Central memory CD8-positive, alpha-beta T cell (primary cell): ENCODE results near the gene SCUBE1.
A peak's percentile ranks its signal among the peaks of the same experiment; 100 is the strongest.

ENCODE experiments used
- ATAC-seq: fragments of 150-1000 bp; cut with Tn5 transposase; replicated peaks from 2 replicates; pipeline ENCODE4 v1.10.0; 2022; ENCODE audit warnings: mild to moderate bottlenecking, moderate FRiP score, moderate number of reproducible peaks; ENCODE audit not compliant: poor library complexity, severe bottlenecking; ENCODE audit errors: extremely low read depth
- DNase-seq, 2 donors: peaks; one replicate each; pipeline ENCODE4 v3.0.0; 2021; ENCODE audit warnings: low spot score in 2 of 2
- H3K27ac Mint-ChIP-seq: one replicate; pipeline ENCODE4 v1.8.0; 2022; ENCODE audit warnings: low read depth, mild to moderate bottlenecking, moderate library complexity, mixed read lengths
- H3K27me3 Mint-ChIP-seq: one replicate; pipeline ENCODE4 v1.8.0; 2022; ENCODE audit warnings: mixed read lengths
- H3K36me3 Mint-ChIP-seq: one replicate; pipeline ENCODE4 v1.8.0; 2022; ENCODE audit warnings: mild to moderate bottlenecking, moderate library complexity, mixed read lengths; ENCODE audit not compliant: insufficient read depth
- H3K4me1 Mint-ChIP-seq: one replicate; pipeline ENCODE4 v1.8.0; 2022; ENCODE audit warnings: mixed read lengths
- H3K4me3 Mint-ChIP-seq: one replicate; pipeline ENCODE4 v1.8.0; 2022; ENCODE audit warnings: mild to moderate bottlenecking, moderate library complexity, mixed read lengths
- H3K9me3 Mint-ChIP-seq: one replicate; pipeline ENCODE4 v1.8.0; 2022; ENCODE audit warnings: mixed read lengths

Gene SCUBE1

DNA sequence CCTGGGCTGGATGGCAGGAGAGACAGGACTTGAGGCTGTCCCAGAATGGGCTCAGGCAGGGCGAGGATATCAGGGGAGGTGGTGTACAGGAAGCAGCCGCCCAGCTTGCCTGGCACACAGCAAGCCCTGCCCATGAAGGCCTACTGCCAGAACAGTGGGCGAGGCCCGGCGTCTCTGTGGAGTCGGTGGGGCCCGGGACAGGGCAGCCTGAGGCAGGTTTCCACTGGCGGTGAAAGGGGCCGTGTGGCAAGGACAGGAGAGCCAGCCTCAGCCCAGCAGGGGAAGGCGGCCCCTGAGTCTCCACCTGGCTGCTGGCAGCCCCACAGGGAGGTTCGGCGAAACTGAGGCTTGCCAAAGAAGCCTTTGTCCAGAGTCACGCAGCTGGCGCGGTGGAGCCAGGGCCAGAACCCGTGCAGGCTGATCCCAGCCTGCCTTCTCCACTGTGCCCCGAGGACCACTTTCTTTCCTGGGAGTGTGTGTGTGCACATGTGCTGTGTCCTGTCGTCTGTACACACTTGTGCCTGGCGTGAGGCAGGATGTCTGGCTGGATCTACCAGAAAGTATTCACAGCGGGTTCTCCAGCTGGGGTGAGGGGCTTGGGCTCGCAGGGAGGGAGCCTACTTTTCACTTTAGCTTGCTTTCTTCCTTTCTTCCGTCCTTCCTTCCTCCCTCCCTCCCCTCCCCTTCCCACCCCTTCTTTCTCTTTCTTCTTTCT, 190.7 kb downstream of the SCUBE1 start:
- ATAC-seq (peak; percentile 95), DNase-seq (peak in 1 of 2 donors; percentile 34)
- peaks cover 23% of the 10 kb centered on the region for H3K4me1 Mint-ChIP-seq
- no peaks in the 10 kb centered on the region for H3K27me3 Mint-ChIP-seq
- peak overlapping the region; percentile 87 for H3K27ac Mint-ChIP-seq
- H3K4me3 Mint-ChIP-seq = peak overlapping the region; percentile 84
- H3K36me3 Mint-ChIP-seq = peaks cover 5% of the 10 kb centered on the region
- no peaks in the 10 kb centered on the region for H3K9me3 Mint-ChIP-seq

DNA sequence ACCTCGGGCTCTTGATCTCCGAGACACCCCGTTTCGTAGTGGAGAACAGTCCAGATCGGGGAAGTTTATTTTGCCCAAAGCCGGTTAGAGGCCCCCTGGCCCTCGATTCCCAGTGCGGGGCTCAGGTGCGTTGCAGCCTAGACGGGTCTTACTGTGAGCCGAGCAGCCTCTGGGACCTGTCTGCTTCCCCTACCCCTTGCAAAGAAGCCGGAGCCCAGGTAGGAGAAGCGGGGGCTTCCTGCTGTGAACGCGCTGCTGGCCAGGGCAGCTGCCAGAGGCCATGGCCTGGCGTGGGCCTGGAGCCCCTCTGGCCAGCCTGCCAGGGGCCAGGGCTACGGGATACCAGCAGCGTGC, 191.2 kb downstream of the SCUBE1 start:
- Mint-ChIP-seq H3K36me3 (peaks cover 5% of the 10 kb centered on the region), H3K27ac (peak overlapping the region; percentile 87), H3K9me3 (no peaks in the 10 kb centered on the region), H3K27me3 (no peaks in the 10 kb centered on the region), H3K4me1 (peaks cover 27% of the 10 kb centered on the region), H3K4me3 (peak overlapping the region; percentile 84)
- no peak for DNase-seq
- peak; percentile 33 for ATAC-seq

DNA sequence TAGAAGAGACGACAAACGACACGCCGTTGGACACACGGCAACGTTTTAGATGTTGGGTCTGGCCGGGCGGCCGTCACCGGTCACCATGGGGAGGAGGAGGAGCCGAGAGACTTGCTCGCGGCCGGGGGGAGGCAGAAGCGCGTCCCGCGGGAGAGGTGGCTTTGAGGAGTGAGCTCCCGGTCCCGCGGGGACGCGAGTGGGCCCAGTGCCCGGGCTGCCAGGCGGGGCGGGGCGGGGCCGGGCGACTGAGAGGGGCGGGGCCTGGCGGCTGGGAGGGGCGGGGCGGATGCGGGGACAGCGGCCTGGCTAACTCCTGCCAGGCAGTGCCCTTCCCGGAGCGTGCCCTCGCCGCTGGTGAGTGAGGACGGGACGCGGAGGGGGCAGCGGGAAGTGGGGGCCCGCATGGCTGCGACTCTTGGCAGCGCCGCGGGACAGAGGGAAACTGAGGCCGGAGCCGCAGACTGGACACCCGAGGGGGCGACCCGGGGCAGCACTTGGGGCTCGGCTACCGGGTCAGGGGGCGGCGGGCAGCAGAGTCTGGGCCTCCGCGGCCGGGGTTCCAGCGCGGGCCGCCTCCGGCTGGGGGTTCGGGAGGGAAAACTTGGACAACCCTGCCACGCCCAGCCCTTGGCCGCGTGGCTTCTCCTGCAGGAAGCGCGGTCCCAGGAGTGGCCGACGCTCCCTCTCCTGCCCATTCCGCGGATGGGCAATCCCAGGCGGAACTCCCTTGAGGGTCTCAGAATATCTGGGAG, 191.7 kb downstream of the SCUBE1 start, which contains the start of gene TSPO:
TSPO (plus strand) TSS at position 309 of the 752 bp plus-strand sequence. CDS start 7,680 bp downstream, outside the sequence.
- peak within 1 kb of the TSS; percentile 87 for H3K27ac Mint-ChIP-seq
- no peaks in the 10 kb centered on the region for H3K27me3 Mint-ChIP-seq
- H3K4me3 Mint-ChIP-seq = peak within 1 kb of the TSS; percentile 84
- DNase-seq = peak in 1 of 2 donors; percentile 26
- peaks cover 29% of the 10 kb centered on the region for H3K4me1 Mint-ChIP-seq
- peaks cover 5% of the 10 kb centered on the region for H3K36me3 Mint-ChIP-seq
- no peak for ATAC-seq
- no peaks in the 10 kb centered on the region for H3K9me3 Mint-ChIP-seq

DNA sequence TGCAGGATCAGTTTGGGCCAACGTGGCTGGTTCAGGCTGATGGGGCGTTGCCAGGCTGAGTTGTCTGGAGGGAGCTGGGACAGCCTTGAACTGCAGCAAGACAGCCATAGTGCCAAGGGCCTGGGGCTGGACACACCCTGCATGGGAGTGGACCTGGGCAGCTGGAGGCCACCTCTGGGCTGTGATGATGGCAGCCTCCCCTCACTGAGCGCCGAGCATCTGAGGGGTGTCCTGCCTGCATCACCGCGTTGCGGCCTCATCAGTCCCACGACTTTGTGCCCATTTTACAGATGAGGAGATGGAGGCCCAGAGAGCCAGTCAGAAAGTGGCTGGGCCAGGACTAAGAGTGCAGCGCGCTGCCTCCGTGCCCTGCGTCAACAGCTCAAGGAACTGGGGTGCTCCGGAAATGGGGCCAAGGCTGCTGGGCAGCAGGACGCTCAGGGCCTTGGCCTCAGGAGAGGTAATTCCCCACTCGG, 192.4 kb downstream of the SCUBE1 start:
- Mint-ChIP-seq H3K9me3 (no peaks in the 10 kb centered on the region), H3K27ac (peak overlapping the region; percentile 80), H3K27me3 (no peaks in the 10 kb centered on the region), H3K4me1 (peaks cover 29% of the 10 kb centered on the region), H3K4me3 (peak overlapping the region; percentile 84), H3K36me3 (peaks cover 5% of the 10 kb centered on the region)
- ATAC-seq (no peak), DNase-seq (no peak)

DNA sequence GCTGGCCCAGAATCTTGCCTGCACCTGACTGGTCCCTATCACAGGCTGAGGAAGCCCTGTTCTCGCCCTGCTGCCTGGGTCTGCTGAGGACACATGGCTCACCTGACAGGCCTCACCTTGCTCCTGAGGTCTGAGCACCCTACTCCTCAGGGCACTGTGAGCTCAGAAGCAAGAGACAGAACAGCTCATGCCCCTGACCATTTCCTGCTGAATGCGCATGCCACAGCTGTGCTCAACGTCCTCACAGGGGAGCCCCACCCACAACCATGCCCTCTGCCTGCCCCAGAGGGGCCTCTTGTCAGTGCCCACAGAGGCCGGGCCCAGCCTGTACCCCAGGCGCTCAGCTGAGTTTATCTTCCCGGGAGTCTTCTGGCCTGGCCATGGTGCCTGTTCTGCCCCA, 194.6 kb downstream of the SCUBE1 start:
- H3K4me3 Mint-ChIP-seq = peak overlapping the region; percentile 18
- H3K36me3 Mint-ChIP-seq = peaks cover 5% of the 10 kb centered on the region
- no peak for DNase-seq
- ATAC-seq = no peak
- H3K4me1 Mint-ChIP-seq = peaks cover 29% of the 10 kb centered on the region
- H3K27me3 Mint-ChIP-seq = no peaks in the 10 kb centered on the region
- H3K9me3 Mint-ChIP-seq = no peaks in the 10 kb centered on the region
- H3K27ac Mint-ChIP-seq = no peak overlapping the region

DNA sequence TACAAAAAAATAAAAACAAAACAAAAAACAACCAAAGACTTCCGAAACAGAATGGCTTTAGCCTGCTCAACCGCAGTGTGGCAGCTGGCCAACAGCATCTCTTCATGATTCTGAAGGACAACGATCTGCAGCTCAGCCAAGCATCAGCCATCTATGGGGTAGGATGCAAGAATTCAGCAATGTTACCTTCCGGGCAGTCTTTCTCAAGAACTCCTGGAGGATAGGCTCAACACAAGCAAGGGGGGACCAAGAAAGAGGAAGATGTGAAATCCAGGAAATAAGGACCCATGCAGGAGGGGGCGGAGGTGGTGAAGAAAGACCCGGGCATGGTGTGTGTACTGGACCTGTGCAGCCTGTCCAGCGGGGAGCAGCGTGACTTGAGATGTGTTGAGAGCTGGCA, 195.4 kb downstream of the SCUBE1 start:
- H3K36me3 Mint-ChIP-seq = peaks cover 8% of the 10 kb centered on the region
- H3K9me3 Mint-ChIP-seq = no peaks in the 10 kb centered on the region
- H3K27ac Mint-ChIP-seq = no peak overlapping the region
- no peak overlapping the region for H3K4me3 Mint-ChIP-seq
- H3K27me3 Mint-ChIP-seq = no peaks in the 10 kb centered on the region
- ATAC-seq (no peak), DNase-seq (no peak)
- peaks cover 24% of the 10 kb centered on the region for H3K4me1 Mint-ChIP-seq
